Measurements from ENCODE around the gene PGBD5. TPM values are rescaled to one million over a fixed set of nuclear protein-coding genes. Genes with fewer than 3 reads are reported as not detected.

PGBD5 gene
- polyA plus RNA-seq, 1 of the 3 experiments (the other 2 are of a cell fraction): 0.15 TPM

DNA sequence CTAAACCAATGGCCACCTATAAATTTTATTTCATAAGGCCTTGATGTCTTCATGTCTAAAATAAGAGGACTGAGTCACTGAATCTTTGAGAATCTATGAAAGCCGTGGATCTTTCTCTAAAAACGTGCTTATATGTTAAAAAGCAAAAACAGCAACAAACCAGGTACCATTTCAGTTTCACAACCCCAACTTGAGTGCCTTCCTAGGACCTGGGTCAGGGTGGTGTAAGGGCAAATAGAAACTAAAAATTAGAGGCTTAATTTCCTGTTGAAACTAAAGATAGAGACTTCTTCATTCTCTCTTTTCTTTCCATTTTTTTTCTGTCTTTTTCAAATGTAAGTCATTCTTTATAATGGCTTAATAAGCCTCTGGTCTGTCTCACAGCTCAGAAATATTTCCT lies 27.2 kb upstream of the PGBD5 start:
- no peak for TF ChIP-seq RCOR1 (IDR thresholded peaks at IDR 0.05; ENCODE audit: low read length)
- no peak for TF ChIP-seq ELF1 (IDR thresholded peaks at IDR 0.05)
- TF ChIP-seq SIN3A (IDR thresholded peaks at IDR 0.05; ENCODE audit: borderline replicate concordance, low read depth, low read length): no peak
- no peak for TF ChIP-seq SMC3 (IDR thresholded peaks at IDR 0.05; ENCODE audit: low read depth, low read length)
- no peak for TF ChIP-seq RAD21 (IDR thresholded peaks at IDR 0.05; ENCODE audit: low read length)
- TF ChIP-seq EP300 (IDR thresholded peaks at IDR 0.05; ENCODE audit: borderline replicate concordance in 1 of 2, low read depth in 1 of 2, low read length in 1 of 2): no peak
- no peak for TF ChIP-seq TCF12 (IDR thresholded peaks at IDR 0.05)
- H2AFZ ChIP-seq (ENCODE audit: low read depth): no peak overlapping the region
- no peaks in the 10 kb centered on the region for H3K36me3 ChIP-seq (replicated peaks in 1 of 2; ENCODE audit: control insufficient read depth in 1 of 2, insufficient read depth in 2 of 2, low read length in 1 of 2)
- ChIA-PET POLR2A (no interaction called here), CTCF (no interaction called here)
- H3K9me2 ChIP-seq: no peaks in the 10 kb centered on the region
- WGBS (ENCODE audit: low lambda C conversion rate): 16% methylated on average over 2 of the region's 2 CpGs
- no peaks in the 10 kb centered on the region for H3K4me1 ChIP-seq (ENCODE audit: control insufficient read depth in 1 of 2, insufficient read depth in 2 of 2, low read depth in 1 of 2, low read length in 1 of 2)
- no peaks in the 10 kb centered on the region for H3K9me3 ChIP-seq
- H3K79me2 ChIP-seq (ENCODE audit: insufficient read depth): no peaks in the 10 kb centered on the region
- no peak overlapping the region for H3K4me2 ChIP-seq
- no peaks in the 10 kb centered on the region for H4K20me1 ChIP-seq (ENCODE audit: insufficient read depth)
- H3K27ac ChIP-seq (ENCODE audit: low read depth in 2 of 2, low read length in 1 of 2): no peak overlapping the region
- H3K9ac ChIP-seq: no peak overlapping the region
- no peaks in the 10 kb centered on the region for H3K27me3 ChIP-seq (ENCODE audit: insufficient read depth)
- DNase-seq: no peak
- no peak overlapping the region for H3K4me3 ChIP-seq (ENCODE audit: low read depth in 2 of 2, low read length in 1 of 2)
- no peaks in the 10 kb centered on the region for H3F3A ChIP-seq (replicated peaks; ENCODE audit: insufficient read depth)

- WGBS (ENCODE audit: low lambda C conversion rate): 25% methylated on average over 10 of the region's 10 CpGs
- Histone ChIP-seq H3K4me1 (ENCODE audit: control insufficient read depth in 1 of 2, insufficient read depth in 2 of 2, low read depth in 1 of 2, low read length in 1 of 2) (no peaks in the 10 kb centered on the region), H3K27me3 (ENCODE audit: insufficient read depth) (no peaks in the 10 kb centered on the region), H3K27ac (ENCODE audit: low read depth in 2 of 2, low read length in 1 of 2) (no peak overlapping the region), H3K4me2 (no peak overlapping the region), H3F3A (replicated peaks; ENCODE audit: insufficient read depth) (no peaks in the 10 kb centered on the region), H3K9me2 (no peaks in the 10 kb centered on the region), H2AFZ (ENCODE audit: low read depth) (no peak overlapping the region), H4K20me1 (ENCODE audit: insufficient read depth) (no peaks in the 10 kb centered on the region), H3K9me3 (0 out of 2 replicates have a peak, but pooled peaks cover 5% of the 10 kb centered on the region), H3K36me3 (replicated peaks in 1 of 2; ENCODE audit: control insufficient read depth in 1 of 2, insufficient read depth in 2 of 2, low read length in 1 of 2) (no peaks in the 10 kb centered on the region), H3K4me3 (ENCODE audit: low read depth in 2 of 2, low read length in 1 of 2) (no peak overlapping the region), H3K79me2 (ENCODE audit: insufficient read depth) (no peaks in the 10 kb centered on the region), H3K9ac (no peak overlapping the region)
- ChIA-PET POLR2A (no interaction called here), CTCF (interaction anchor here (1.1 kb wide), 1 partner anchor 10 kb away, joined by 3 read pairs; no protein-coding TSS in a partner anchor)
- no peak for TF ChIP-seq EP300 (IDR thresholded peaks at IDR 0.05; ENCODE audit: borderline replicate concordance in 1 of 2, low read depth in 1 of 2, low read length in 1 of 2)
- TF ChIP-seq POLR2AphosphoS5 (IDR thresholded peaks at IDR 0.05; ENCODE audit: low read depth, low read length): no peak
- TF ChIP-seq RCOR1 (IDR thresholded peaks at IDR 0.05; ENCODE audit: low read length): no peak
- no peak for TF ChIP-seq ELF1 (IDR thresholded peaks at IDR 0.05)
- TF ChIP-seq TCF12 (IDR thresholded peaks at IDR 0.05): no peak
- TF ChIP-seq PBX3 (IDR thresholded peaks at IDR 0.05): no peak
- no peak for TF ChIP-seq FOXM1 (IDR thresholded peaks at IDR 0.05; ENCODE audit: low read depth)
- no peak for TF ChIP-seq MEF2A (IDR thresholded peaks at IDR 0.05; ENCODE audit: borderline replicate concordance, low read depth)
- TF ChIP-seq, protein P1, sequence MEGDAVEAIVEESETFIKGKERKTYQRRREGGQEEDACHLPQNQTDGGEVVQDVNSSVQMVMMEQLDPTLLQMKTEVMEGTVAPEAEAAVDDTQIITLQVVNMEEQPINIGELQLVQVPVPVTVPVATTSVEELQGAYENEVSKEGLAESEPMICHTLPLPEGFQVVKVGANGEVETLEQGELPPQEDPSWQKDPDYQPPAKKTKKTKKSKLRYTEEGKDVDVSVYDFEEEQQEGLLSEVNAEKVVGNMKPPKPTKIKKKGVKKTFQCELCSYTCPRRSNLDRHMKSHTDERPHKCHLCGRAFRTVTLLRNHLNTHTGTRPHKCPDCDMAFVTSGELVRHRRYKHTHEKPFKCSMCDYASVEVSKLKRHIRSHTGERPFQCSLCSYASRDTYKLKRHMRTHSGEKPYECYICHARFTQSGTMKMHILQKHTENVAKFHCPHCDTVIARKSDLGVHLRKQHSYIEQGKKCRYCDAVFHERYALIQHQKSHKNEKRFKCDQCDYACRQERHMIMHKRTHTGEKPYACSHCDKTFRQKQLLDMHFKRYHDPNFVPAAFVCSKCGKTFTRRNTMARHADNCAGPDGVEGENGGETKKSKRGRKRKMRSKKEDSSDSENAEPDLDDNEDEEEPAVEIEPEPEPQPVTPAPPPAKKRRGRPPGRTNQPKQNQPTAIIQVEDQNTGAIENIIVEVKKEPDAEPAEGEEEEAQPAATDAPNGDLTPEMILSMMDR (IDR thresholded peaks at IDR 0.05): no peak
- DNase-seq: no peak
These were observed 15.3 kb upstream of the PGBD5 start for GRCh38 chr1:230441183-230442029.

Data from SK-N-SH (cell line).